ENCODE measurements around the gene TMEM191B.
A peak's percentile ranks its signal among the peaks of the same experiment; 100 is the strongest.
"Not testable (repeated sequence)": the region's sequence is repeated elsewhere in the genome, so short reads cannot be mapped to it uniquely, and the experiment has no call there.

Gene TMEM191B

GRCh38 chr22:18527752-18528596 lies at the start of gene TMEM191B:
Gene TMEM191B, plus strand, starts transcription at chr22:18527802. Its CDS starts 179 bp downstream, at chr22:18527981.
- not testable (repeated sequence) for DNase-seq

- not testable (repeated sequence) for DNase-seq
These were observed 31.4 kb upstream of the TMEM191B start for GRCh38 chr22:18496227-18496626.

DNA sequence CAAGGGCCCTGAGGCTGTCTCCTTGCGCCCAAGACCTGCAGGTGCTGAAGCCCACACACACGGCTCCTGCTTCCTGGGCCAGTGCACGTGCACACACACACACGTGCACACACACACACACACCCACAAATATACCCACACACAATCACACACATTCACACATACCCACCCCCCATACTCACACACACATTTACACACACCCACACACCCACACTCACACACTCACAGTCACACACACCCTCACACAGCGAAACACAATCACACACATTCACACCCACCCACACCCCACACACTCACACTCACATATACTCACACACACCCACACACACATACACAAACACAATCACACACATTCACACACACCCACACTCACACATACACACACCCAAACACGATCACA lies 16.3 kb upstream of the TMEM191B start:
- DNase-seq = not testable (repeated sequence)

DNA sequence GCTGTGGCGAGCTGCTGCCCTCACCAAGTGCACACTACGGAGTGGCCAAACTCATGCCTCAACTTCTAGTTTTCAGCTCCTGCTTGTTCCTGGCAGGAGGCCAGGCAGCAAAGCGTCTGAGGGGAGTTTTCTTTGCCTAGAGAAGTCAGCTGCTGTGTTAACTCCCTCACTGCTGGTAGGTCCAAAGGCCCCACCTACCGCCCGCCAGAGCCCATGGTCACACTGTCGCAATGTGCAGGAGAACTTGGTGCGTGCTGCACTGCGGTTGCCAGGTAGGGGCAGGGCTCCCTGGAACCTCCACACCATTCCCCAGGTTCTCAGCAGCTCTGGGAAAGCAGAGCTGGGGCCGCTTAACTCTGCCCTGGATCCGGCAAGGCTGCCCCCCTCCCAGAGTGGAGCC lies 15.2 kb upstream of the TMEM191B start:
- DNase-seq = not testable (repeated sequence)

- DNase-seq = not testable (repeated sequence)
These were observed 14.1 kb upstream of the TMEM191B start for GRCh38 chr22:18513454-18513853.

DNA sequence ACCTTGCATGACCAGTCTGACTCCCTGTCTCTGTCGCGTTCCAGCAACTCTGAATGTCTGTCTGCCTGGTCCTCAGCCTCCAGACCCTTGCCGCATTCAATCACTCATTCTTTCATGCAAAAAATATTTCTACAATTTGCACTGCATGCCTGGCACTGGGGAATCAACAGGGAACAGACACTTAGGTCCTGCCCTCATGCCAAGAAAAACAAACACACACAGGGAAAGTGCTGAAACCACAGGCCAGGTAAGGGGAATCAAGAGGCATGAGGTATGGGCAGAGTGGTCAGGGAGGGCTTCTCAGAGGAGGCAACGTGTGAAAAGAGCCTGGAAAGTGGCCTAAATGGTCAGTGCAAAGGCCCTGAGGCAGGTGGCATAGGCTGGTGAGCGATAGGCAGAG lies 9.5 kb upstream of the TMEM191B start, which contains the start of gene GGTLC3:
TSS of gene GGTLC3 (minus strand) at position 101 of the 400 bp plus-strand sequence. CDS start 264 bp downstream, outside the sequence.
- not testable (repeated sequence) for DNase-seq

DNA sequence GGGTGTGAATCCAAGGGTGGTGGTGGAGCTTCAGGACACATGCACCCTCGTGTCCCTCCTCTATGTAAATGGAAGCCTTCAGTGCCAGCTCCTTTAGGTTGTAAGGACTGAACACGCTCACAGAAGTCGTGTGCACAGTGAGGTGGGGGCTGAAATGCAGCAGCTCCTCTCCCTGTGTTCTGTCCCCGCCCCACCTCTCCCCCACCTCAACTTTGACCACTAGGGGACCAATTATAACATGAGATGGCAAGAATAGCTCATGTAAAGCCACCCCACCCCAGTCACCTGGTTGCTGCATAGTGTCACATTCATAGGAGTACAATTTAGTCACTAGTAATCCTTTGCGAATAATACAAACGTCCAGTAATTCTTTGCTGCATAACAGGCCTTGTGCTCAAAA lies 4.8 kb upstream of the TMEM191B start:
- not testable (repeated sequence) for DNase-seq

GRCh38 chr22:18523328-18523727 lies 4.3 kb upstream of the TMEM191B start:
- DNase-seq = not testable (repeated sequence)

- DNase-seq = peak; percentile 95
These were observed 1.2 kb downstream of the TMEM191B start for GRCh38 chr22:18528597-18529415.

- not testable (repeated sequence) for DNase-seq
These were observed 2.0 kb downstream of the TMEM191B start for GRCh38 chr22:18529416-18530145.

DNA sequence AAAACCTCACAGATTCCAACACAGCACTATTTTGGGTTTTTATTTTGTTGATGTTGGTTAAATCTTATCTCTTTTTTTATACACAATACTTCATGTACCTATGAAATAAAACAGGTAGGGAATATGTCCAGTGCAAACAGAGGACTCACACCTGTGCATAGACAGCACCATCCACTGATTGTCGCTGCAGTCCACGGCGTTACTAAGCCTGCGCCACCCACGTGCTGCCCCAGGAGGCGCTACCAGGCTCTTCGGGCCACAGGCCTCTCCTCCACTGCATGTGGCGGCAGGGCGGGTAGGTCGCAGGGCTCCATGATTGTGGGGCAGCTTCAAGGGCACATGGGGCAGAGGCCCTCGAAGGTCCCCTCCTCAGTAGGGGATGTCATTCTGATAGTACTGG lies 6.0 kb downstream of the TMEM191B start:
- not testable (repeated sequence) for DNase-seq

- DNase-seq = not testable (repeated sequence)
These were observed 6.7 kb downstream of the TMEM191B start for GRCh38 chr22:18534315-18534714.

DNA sequence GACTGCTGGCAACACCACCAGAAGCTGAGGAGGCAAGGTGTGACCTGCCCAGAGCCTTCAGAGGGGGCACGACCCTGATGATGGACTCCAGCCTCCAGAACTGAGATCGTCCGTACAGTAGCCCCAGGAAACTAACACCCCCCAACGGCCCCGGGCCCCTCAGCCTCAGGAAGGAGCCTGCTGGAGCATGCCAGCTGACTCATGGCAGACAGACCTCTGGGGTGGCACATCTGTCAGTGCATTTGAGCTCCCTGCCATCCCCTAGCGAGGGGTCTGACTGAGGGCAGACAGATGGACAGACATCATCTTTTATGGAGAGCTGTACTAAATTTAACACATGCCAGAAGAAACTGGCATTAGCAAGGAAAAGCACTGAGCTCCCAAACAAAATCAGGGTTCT lies 12.4 kb downstream of the TMEM191B start:
- not testable (repeated sequence) for DNase-seq

GRCh38 chr22:18543400-18543799 lies 15.8 kb downstream of the TMEM191B start:
- not testable (repeated sequence) for DNase-seq

DNA sequence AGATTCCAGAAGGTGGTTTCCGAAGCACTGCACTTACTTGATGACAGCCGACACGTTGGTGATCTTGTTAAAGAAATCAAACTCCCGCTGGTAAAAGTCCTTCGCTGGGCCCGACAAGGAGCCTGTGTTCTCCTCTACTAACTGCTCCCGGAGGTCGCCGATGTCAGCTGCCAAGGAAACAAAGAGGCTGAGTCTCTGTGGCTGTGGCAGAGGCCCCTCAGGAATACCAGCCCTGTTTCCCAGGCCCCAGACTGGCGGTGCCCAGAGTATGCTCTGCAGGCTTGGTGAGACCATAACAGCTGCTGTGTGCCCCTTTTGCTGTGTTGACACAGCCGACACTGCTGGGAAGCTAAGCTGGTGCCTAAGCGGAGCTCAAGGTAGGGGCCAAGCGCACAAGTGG lies 17.0 kb downstream of the TMEM191B start:
- not testable (repeated sequence) for DNase-seq

DNA sequence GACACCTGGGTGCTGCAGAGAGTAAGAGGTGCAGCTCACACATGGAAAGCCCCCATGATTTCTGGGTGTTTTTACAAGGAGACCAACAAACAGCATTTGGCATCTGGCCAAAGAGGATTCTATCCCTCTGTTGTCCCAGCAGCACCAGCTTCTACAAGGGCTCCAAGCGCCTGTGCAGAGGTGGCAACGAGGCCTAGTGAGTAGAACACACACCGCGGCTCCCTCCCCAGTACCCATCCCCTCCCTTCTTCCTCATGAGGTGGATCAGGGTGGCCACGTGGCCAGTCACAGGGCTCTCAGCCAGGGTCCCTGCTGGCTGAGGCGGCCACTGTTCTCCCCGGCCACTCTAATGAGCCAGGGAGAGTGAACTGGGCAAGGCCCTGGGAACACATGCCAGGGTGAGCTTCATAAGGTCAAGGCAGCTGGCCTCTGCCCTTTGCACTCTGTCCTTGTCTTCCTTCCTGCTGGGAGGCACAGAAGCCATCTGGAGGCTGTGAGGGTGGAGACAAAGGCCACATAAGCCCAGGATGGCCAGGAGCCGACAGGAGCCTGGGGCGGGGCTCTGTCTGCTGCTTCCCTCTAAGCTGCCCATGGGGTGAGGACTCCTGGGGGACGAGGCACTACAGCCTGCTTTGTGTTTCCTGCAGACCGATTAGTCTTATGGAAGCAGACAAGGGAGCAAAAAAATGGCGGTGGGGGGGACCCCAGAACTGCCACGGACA lies 22.0 kb downstream of the TMEM191B start:
- not testable (repeated sequence) for DNase-seq

DNA sequence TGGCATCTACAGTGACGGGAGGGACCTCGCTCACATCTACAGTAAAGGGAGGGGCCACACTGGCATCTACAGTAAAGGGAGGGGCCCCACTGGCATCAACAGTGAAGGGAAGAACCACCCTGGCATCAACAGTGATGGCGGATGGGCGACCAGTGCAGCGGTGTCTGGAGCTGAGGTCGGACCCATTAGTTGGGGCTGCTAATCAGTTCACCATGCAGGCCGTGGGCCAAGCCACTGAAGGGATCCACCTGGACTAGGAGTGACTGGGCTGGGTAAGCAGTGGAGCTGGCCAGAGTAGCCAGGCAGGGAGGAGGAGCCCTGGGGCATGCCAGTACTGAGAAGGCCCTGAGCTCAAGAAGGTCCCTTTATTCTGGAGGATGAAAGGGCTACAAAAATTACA lies 23.4 kb downstream of the TMEM191B start:
- DNase-seq = not testable (repeated sequence)

- not testable (repeated sequence) for DNase-seq
These were observed 25.4 kb downstream of the TMEM191B start for GRCh38 chr22:18552839-18553597.

DNA sequence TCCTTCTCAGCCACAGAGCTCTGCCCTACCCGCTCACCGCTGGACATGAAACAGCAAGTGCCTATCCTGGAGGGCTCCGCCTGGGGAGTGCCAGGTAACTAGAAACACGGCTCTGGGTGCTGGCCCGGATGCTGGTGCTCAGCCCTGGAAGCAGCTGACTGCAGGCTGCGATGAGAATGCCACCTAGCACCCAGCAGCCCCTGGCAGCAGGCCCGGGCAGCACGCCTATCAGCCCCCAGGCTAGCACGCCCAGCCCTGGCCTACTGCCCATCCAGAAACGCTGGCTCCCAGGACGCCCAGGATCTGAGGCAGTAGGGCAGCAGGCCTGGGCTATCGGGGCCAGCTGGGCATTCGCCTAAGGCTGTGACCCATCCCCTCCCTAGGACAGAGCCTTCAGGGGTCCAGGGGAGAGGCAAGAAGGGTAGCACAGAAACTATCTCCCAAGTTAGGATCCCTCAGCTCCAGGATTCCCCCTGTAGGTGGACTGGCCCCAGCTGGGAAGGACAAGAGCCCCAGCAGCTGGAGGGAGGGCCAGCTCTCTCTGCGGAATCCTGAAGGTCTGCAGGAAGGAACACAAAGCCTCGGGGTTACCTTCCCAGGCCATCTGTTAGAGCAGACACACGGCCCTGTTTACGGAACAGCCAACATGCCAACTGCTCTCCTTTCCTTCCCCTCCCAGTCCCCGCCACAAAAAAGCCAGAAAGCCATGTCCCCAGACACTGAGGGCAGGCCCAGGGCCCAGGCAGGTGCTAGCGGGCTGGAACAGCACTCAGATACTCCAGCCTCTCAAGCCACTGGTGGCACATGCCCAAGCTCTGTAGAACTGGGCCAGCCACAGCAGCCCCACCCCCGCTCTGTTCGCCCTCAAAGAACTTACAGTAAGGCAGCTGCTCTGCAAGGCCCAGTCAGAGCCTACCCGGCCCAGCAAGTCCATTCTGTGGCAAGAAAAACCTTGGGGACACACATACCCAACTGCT lies 27.0 kb downstream of the TMEM191B start:
- not testable (repeated sequence) for DNase-seq

DNA sequence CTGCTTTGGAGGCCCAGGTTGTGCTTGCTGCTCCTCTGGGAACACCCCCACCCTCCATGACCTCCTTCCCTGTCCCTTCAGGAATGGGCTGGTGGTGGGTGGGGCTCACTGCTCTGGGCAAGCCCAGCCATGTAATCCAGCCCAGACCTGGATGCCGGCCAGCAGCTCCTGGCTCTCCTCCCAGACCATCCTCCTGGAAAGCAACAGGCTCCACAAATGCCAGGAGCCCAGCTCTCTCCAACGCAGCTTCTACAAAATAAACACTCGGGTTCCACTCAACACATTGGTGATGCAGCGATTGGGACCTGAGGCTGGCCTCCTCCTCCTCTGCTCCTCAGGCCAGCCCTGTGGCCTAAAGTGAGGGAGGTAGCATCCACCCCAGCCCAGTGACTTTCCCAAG lies 30.9 kb downstream of the TMEM191B start:
- DNase-seq = not testable (repeated sequence)

Data from activated CD4-positive, alpha-beta T cell treated with anti-CD3 and anti-CD28 coated beads for 48 hours (primary cell).